SK-N-SH (cell line): ENCODE data around the gene CDH23. TPM values are rescaled to one million over a fixed set of nuclear protein-coding genes. Genes with fewer than 3 reads are reported as not detected.

Experiments used
- CTCF ChIA-PET: fragments of 300-600, 350-600 bp; formaldehyde crosslinking; extraction: SDS; loops from one replicate; lab custom pipeline; 2021; lab: Yijun Ruan, JAX
- POLR2A ChIA-PET: fragments of 350-600 bp; sonication (Branson Sonifier 250); formaldehyde crosslinking; extraction: SDS; loops from one replicate; lab custom pipeline; 2020; ENCODE audit warnings: antibody characterized with exemption, inconsistent platforms; lab: Yijun Ruan, JAX
- DNase-seq: peaks from one replicate; pipeline ENCODE4 v3.0.0; 2012
- H2AFZ ChIP-seq: fragments of 200-600 bp; sonication (generic); 2 replicates; pipeline ENCODE4 v1.8.1; 2016; ENCODE audit warnings: antibody characterized with exemption, mild to moderate bottlenecking, low read depth
- H3F3A ChIP-seq: fragments of 200-600 bp; sonication (generic); replicated peaks from 2 replicates; pipeline ENCODE3; 2016; ENCODE audit warnings: antibody characterized with exemption, mild to moderate bottlenecking; ENCODE audit not compliant: insufficient read depth
- H3K27ac ChIP-seq, 2 experiments: fragments of 200-500 bp in 1 of 2; fragments of 200-600 bp in 1 of 2; sonication (Bioruptor generic) in 1 of 2; sonication (generic), shearing (Covaris generic) in 1 of 2; 2 replicates each; pipeline versions ENCODE4 v1.5.1 to v1.6.1; 2014 to 2016; ENCODE audit warnings: low read depth in 2 of 2, inconsistent platforms in 1 of 2, low read length in 1 of 2, mild to moderate bottlenecking in 1 of 2, mixed read lengths in 1 of 2
- H3K27me3 ChIP-seq: fragments of 200-600 bp; sonication (generic), shearing (Covaris generic); 2 replicates; pipeline ENCODE4 v1.6.1; 2016; ENCODE audit warnings: mixed run types; ENCODE audit not compliant: insufficient read depth
- H3K36me3 ChIP-seq, 2 experiments: fragments of 200-500 bp in 1 of 2; fragments of 200-600 bp in 1 of 2; sonication (Bioruptor generic) in 1 of 2; sonication (generic) in 1 of 2; replicated peaks in 1 of 2; 2 replicates each; pipeline versions ENCODE3 to v1.5.1; 2014 to 2016; ENCODE audit warnings: low read length in 1 of 2, mild to moderate bottlenecking in 1 of 2; ENCODE audit not compliant: insufficient read depth in 2 of 2, control insufficient read depth in 1 of 2
- H3K4me1 ChIP-seq, 2 experiments: fragments of 200-500 bp in 1 of 2; fragments of 200-600 bp in 1 of 2; sonication (Bioruptor generic) in 1 of 2; sonication (generic), shearing (Covaris generic) in 1 of 2; 2 replicates each; pipeline versions ENCODE4 v1.5.1 to v1.6.1; 2014 to 2016; ENCODE audit warnings: low read depth in 1 of 2, low read length in 1 of 2, mixed run types in 1 of 2; ENCODE audit not compliant: insufficient read depth in 2 of 2, control insufficient read depth in 1 of 2
- H3K4me2 ChIP-seq: fragments of 200-600 bp; sonication (generic), shearing (Covaris generic); 2 replicates; pipeline ENCODE4 v1.6.1; 2017; ENCODE audit warnings: mixed run types
- H3K4me3 ChIP-seq, 2 experiments: fragments of 200-500 bp in 1 of 2; fragments of 200-600 bp in 1 of 2; sonication (Bioruptor generic) in 1 of 2; sonication (generic), shearing (Covaris generic) in 1 of 2; 2 replicates each; pipeline versions ENCODE4 v1.5.1 to v1.8.1; 2014 to 2016; ENCODE audit warnings: low read depth in 2 of 2, inconsistent platforms in 1 of 2, low read length in 1 of 2, mild to moderate bottlenecking in 1 of 2, mixed read lengths in 1 of 2, moderate library complexity in 1 of 2
- H3K79me2 ChIP-seq: fragments of 200-600 bp; sonication (generic); 2 replicates; pipeline ENCODE4 v1.8.1; 2017; ENCODE audit warnings: mild to moderate bottlenecking; ENCODE audit not compliant: insufficient read depth
- H3K9ac ChIP-seq: fragments of 200-600 bp; sonication (generic); 2 replicates; pipeline ENCODE4 v1.6.1; 2017; ENCODE audit warnings: mixed run types
- H3K9me2 ChIP-seq: fragments of 200-600 bp; sonication (generic); 2 replicates; pipeline ENCODE4 v1.6.1; 2017; ENCODE audit warnings: mixed run types
- H3K9me3 ChIP-seq: fragments of 200-600 bp; sonication (generic); 2 replicates; pipeline ENCODE4 v1.6.1; 2017; ENCODE audit warnings: mixed run types, mild to moderate bottlenecking, moderate library complexity
- H4K20me1 ChIP-seq: fragments of 200-600 bp; sonication (generic); 2 replicates; pipeline ENCODE4 v1.6.1; 2017; ENCODE audit warnings: mild to moderate bottlenecking, mixed run types; ENCODE audit not compliant: insufficient read depth
- CHD2 ChIP-seq: fragments of 150-350 bp; IDR thresholded peaks from 2 replicates; pipeline ENCODE4 v1.6.1; 2018; ENCODE audit warnings: low read length; ENCODE audit not compliant: partially characterized antibody
- EZH2phosphoT487 ChIP-seq: fragments of 200-600 bp; sonication (generic); IDR thresholded peaks from 2 replicates; pipeline ENCODE4 v1.6.1; 2017; ENCODE audit warnings: low read depth, mixed run types, mild to moderate bottlenecking, antibody characterized with exemption, moderate library complexity, borderline replicate concordance
- GABPA ChIP-seq: IDR thresholded peaks from 2 replicates; pipeline ENCODE4 v1.4.0; 2012; ENCODE audit warnings: low read depth, mild to moderate bottlenecking
- MXI1 ChIP-seq: IDR thresholded peaks from 2 replicates; pipeline ENCODE4 v1.6.1; 2012; ENCODE audit warnings: mild to moderate bottlenecking, low read depth, low read length, improper control_type of control experiment
- NFIC ChIP-seq: IDR thresholded peaks from 2 replicates; pipeline ENCODE4 v1.4.0; 2012; ENCODE audit warnings: borderline replicate concordance
- RAD21 ChIP-seq: IDR thresholded peaks from 2 replicates; pipeline ENCODE4 v1.6.1; 2012; ENCODE audit warnings: mild to moderate bottlenecking, low read length
- RCOR1 ChIP-seq: fragments of 150-350 bp; IDR thresholded peaks from 2 replicates; pipeline ENCODE4 v1.6.1; 2017; ENCODE audit warnings: antibody characterized with exemption, low read length
- SIN3A ChIP-seq: IDR thresholded peaks from 2 replicates; pipeline ENCODE4 v1.6.1; 2012; ENCODE audit warnings: low read depth, mild to moderate bottlenecking, low read length, moderate library complexity, borderline replicate concordance
- TAF1 ChIP-seq: IDR thresholded peaks from 2 replicates; pipeline ENCODE4 v1.6.1; 2012; ENCODE audit warnings: low read depth, mild to moderate bottlenecking, low read length, moderate library complexity, borderline replicate concordance
- WGBS: methylation state at CpG from one replicate; pipeline ENCODE4 v1.1.6; 2017; ENCODE audit warnings: low lambda C conversion rate; 5-methylcytosine and 5-hydroxymethylcytosine counted together
- polyA plus RNA-seq, 3 experiments: library from polyadenylated mRNA; depleted of rRNA; stranded (reverse); fragments of >200 nt; gene quantifications; 2 replicates each; pipeline ENCODE4 v1.2.3, GENCODE V29; 2012
- TF ChIP-seq, protein P1 (sequence below): fragments of 200-600 bp; sonication (generic); IDR thresholded peaks from 2 replicates; pipeline ENCODE4 v1.6.1; 2017; ENCODE audit warnings: antibody characterized with exemption, mild to moderate bottlenecking, moderate library complexity
- TF ChIP-seq, protein P2 (sequence below): IDR thresholded peaks from 2 replicates; pipeline ENCODE4; 2012
- TF ChIP-seq, protein P3 (sequence below): IDR thresholded peaks from 2 replicates; pipeline ENCODE4 v1.4.0; 2012; ENCODE audit warnings: low read depth, borderline replicate concordance
- TF ChIP-seq, protein P4 (sequence below): IDR thresholded peaks from 2 replicates; pipeline ENCODE4 v1.6.1; 2012; ENCODE audit warnings: mild to moderate bottlenecking, low read depth, low read length, moderate library complexity
- TF ChIP-seq, protein P5 (sequence below): fragments of 150-350 bp; IDR thresholded peaks from 2 replicates; pipeline ENCODE4 v1.6.1; 2016; ENCODE audit warnings: mild to moderate bottlenecking, low read depth, low read length

Gene CDH23
- polyA plus RNA-seq, 1 of the 3 experiments (the other 2 are of a cell fraction) = 0.03 TPM

DNA sequence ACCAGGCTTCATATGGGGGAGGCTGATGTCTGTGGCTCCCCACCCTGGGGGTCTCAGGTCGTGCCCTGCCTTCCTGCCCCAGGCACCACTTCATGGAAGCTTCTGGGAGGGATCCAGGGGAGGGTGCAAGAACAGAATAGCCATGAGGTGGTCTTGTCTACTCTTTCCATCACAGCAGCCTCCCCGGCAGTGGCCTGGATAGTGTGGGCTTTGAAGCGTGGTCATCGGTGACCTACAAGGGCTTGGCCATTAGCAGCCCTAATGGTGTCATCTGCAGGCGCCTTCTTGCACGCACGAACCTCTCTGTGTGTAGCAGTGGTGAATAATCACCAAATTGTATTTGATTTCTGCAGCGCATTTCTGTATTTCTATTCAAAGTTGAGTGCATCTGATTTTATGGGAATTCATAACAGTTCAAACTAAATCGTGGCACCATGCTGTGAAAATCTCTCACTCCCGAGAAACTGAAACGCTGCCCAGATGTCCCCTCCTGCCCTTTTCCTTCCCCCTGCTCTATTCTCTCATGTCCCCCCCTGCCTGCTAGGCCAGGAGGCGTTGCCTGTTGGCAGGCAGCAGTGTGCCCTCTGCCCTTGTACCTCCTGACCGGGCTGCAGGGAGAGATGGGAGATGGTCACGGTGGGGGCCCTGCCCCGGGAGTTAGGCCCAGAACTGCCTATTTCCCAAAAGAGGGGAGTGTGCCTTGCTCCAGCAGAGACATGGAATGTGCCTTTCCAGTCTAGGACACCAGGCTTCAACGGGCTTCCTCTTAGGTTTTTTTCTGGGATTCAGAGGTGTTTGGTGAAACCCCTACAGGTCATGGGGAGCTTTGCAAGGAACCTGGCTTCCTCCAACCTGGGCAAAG, 34.8 kb downstream of the CDH23 start:
- Histone ChIP-seq H3K27me3 (peaks cover under 1% of the 10 kb centered on the region; the same call in 1 of the 2 replicates), H3K36me3 (no peaks in the 10 kb centered on the region), H3K4me2 (no peak overlapping the region), H3K9me3 (no peaks in the 10 kb centered on the region), H3F3A (no peaks in the 10 kb centered on the region), H3K4me3 (no peak overlapping the region), H4K20me1 (no peaks in the 10 kb centered on the region), H3K27ac (no peak overlapping the region), H3K9ac (no peak overlapping the region), H3K79me2 (no peaks in the 10 kb centered on the region), H3K9me2 (no peaks in the 10 kb centered on the region), H2AFZ (no peak overlapping the region), H3K4me1 (no peaks in the 10 kb centered on the region)
- POLR2A ChIA-PET = no interaction called here
- CTCF ChIA-PET = interaction anchor here (0.7 to 1.1 kb wide), 5 partner anchors 13 to 177 kb away, joined by 3 read pairs; no protein-coding TSS in a partner anchor
- DNase-seq = peak; percentile 34
- 68% methylated on average over 15 of the region's 16 CpGs for WGBS
- TF ChIP-seq, protein P1, sequence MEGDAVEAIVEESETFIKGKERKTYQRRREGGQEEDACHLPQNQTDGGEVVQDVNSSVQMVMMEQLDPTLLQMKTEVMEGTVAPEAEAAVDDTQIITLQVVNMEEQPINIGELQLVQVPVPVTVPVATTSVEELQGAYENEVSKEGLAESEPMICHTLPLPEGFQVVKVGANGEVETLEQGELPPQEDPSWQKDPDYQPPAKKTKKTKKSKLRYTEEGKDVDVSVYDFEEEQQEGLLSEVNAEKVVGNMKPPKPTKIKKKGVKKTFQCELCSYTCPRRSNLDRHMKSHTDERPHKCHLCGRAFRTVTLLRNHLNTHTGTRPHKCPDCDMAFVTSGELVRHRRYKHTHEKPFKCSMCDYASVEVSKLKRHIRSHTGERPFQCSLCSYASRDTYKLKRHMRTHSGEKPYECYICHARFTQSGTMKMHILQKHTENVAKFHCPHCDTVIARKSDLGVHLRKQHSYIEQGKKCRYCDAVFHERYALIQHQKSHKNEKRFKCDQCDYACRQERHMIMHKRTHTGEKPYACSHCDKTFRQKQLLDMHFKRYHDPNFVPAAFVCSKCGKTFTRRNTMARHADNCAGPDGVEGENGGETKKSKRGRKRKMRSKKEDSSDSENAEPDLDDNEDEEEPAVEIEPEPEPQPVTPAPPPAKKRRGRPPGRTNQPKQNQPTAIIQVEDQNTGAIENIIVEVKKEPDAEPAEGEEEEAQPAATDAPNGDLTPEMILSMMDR = no peak
- TF ChIP-seq EZH2phosphoT487 (no peak), RCOR1 (no peak), RAD21 (no peak)

DNA sequence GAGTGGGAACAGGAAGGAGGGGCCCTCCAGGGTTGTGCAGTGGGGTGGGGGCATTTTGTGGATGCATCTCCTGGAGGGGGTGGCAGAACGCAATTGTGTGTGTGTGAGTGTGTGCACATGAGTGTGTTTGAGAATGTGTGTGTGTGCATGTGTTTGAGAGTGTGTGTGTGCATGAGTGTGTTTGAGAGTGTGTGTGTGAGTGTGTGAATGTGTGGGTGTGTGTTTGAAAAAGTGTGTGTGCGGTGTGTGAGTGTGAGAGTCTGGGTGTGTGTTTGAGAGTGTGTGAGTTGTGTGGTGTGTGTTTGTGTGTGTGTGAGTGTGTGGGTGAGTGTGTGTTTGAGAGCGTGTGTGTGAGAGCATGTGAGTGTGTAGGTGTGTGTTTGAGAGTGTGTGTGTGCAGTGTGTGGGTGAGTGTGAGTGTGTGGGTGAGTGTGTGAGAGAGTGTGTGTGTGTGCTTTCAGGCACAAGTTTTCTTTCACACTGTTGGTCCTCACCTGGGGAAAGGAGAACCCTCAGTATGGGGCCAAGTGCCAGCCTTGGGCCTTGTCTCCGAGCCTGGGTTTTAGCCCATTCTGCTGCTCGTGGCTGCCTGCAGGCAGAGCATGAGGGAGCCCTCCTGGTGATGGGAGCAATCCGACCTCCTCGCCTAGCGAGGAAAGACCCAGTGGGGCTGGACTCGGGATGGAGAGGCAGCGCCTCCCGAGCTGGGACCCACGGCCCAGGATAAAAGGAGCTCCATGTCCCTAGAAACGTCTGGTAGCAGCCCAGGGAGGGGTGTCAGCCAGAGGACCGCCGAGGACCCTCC, 35.6 kb downstream of the CDH23 start:
- no peak overlapping the region for H3K4me2 ChIP-seq
- H3F3A ChIP-seq = no peaks in the 10 kb centered on the region
- ChIA-PET CTCF (interaction anchor here (0.7 to 1.3 kb wide), 6 partner anchors 13 to 176 kb away, joined by 3 to 7 read pairs (median 3); no protein-coding TSS in a partner anchor), POLR2A (no interaction called here)
- 62% methylated on average over 14 of the region's 15 CpGs for WGBS
- no peak overlapping the region for H3K27ac ChIP-seq
- H3K9ac ChIP-seq = no peak overlapping the region
- no peaks in the 10 kb centered on the region for H4K20me1 ChIP-seq
- H3K9me2 ChIP-seq = no peaks in the 10 kb centered on the region
- H2AFZ ChIP-seq = no peak overlapping the region
- no peaks in the 10 kb centered on the region for H3K36me3 ChIP-seq
- no peaks in the 10 kb centered on the region for H3K79me2 ChIP-seq
- H3K9me3 ChIP-seq = no peaks in the 10 kb centered on the region
- peak; percentile 5 for DNase-seq
- H3K4me3 ChIP-seq = no peak overlapping the region
- peaks cover 6% of the 10 kb centered on the region; the same call in 1 of the 2 replicates for H3K27me3 ChIP-seq
- H3K4me1 ChIP-seq = no peaks in the 10 kb centered on the region
- TF ChIP-seq, protein P2, sequence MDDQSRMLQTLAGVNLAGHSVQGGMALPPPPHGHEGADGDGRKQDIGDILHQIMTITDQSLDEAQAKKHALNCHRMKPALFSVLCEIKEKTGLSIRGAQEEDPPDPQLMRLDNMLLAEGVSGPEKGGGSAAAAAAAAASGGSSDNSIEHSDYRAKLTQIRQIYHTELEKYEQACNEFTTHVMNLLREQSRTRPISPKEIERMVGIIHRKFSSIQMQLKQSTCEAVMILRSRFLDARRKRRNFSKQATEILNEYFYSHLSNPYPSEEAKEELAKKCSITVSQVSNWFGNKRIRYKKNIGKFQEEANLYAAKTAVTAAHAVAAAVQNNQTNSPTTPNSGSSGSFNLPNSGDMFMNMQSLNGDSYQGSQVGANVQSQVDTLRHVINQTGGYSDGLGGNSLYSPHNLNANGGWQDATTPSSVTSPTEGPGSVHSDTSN = no peak
- TF ChIP-seq, protein P3, sequence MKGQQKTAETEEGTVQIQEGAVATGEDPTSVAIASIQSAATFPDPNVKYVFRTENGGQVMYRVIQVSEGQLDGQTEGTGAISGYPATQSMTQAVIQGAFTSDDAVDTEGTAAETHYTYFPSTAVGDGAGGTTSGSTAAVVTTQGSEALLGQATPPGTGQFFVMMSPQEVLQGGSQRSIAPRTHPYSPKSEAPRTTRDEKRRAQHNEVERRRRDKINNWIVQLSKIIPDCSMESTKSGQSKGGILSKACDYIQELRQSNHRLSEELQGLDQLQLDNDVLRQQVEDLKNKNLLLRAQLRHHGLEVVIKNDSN = no peak
- TF ChIP-seq, protein P4, sequence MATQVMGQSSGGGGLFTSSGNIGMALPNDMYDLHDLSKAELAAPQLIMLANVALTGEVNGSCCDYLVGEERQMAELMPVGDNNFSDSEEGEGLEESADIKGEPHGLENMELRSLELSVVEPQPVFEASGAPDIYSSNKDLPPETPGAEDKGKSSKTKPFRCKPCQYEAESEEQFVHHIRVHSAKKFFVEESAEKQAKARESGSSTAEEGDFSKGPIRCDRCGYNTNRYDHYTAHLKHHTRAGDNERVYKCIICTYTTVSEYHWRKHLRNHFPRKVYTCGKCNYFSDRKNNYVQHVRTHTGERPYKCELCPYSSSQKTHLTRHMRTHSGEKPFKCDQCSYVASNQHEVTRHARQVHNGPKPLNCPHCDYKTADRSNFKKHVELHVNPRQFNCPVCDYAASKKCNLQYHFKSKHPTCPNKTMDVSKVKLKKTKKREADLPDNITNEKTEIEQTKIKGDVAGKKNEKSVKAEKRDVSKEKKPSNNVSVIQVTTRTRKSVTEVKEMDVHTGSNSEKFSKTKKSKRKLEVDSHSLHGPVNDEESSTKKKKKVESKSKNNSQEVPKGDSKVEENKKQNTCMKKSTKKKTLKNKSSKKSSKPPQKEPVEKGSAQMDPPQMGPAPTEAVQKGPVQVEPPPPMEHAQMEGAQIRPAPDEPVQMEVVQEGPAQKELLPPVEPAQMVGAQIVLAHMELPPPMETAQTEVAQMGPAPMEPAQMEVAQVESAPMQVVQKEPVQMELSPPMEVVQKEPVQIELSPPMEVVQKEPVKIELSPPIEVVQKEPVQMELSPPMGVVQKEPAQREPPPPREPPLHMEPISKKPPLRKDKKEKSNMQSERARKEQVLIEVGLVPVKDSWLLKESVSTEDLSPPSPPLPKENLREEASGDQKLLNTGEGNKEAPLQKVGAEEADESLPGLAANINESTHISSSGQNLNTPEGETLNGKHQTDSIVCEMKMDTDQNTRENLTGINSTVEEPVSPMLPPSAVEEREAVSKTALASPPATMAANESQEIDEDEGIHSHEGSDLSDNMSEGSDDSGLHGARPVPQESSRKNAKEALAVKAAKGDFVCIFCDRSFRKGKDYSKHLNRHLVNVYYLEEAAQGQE = no peak
- no peak for TF ChIP-seq CHD2
- TF ChIP-seq TAF1 = no peak
- no peak for TF ChIP-seq MXI1
- TF ChIP-seq RCOR1 = no peak
- no peak for TF ChIP-seq GABPA
- no peak for TF ChIP-seq SIN3A
- TF ChIP-seq NFIC = no peak
- no peak for TF ChIP-seq EZH2phosphoT487
- TF ChIP-seq, protein P5, sequence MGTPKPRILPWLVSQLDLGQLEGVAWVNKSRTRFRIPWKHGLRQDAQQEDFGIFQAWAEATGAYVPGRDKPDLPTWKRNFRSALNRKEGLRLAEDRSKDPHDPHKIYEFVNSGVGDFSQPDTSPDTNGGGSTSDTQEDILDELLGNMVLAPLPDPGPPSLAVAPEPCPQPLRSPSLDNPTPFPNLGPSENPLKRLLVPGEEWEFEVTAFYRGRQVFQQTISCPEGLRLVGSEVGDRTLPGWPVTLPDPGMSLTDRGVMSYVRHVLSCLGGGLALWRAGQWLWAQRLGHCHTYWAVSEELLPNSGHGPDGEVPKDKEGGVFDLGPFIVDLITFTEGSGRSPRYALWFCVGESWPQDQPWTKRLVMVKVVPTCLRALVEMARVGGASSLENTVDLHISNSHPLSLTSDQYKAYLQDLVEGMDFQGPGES = no peak
